Mesodermal cell (in vitro differentiated cells): ENCODE results near the gene RAB34.
"Not testable (repeated sequence)": the region's sequence is repeated elsewhere in the genome, so short reads cannot be mapped to it uniquely, and the experiment has no call there.

Source experiments
- H3K27ac ChIP-seq: 2 replicates; pipeline ENCODE4 v1.7.0; 2013; ENCODE audit warnings: mild to moderate bottlenecking, low read depth, low read length, moderate library complexity; ENCODE audit not compliant: severe bottlenecking
- H3K36me3 ChIP-seq: 2 replicates; pipeline ENCODE4 v1.7.1; 2013; ENCODE audit warnings: mild to moderate bottlenecking, low read length, moderate library complexity; ENCODE audit not compliant: control insufficient read depth, insufficient read depth
- H3K4me1 ChIP-seq: one replicate; pipeline ENCODE4 v1.7.1; 2013; ENCODE audit warnings: mild to moderate bottlenecking, low read length; ENCODE audit not compliant: insufficient read depth, control insufficient read depth, poor library complexity, severe bottlenecking
- H3K4me3 ChIP-seq: 2 replicates; pipeline ENCODE4 v1.7.0; 2013; ENCODE audit warnings: low read length, control low read depth, mild to moderate bottlenecking; ENCODE audit not compliant: insufficient read depth, poor library complexity, severe bottlenecking; ENCODE audit errors: extremely low read depth
- H3K9me3 ChIP-seq: 2 replicates; pipeline ENCODE4 v1.7.1; 2013; ENCODE audit warnings: mild to moderate bottlenecking, low read length, moderate library complexity; ENCODE audit not compliant: control insufficient read depth
- WGBS, 2 experiments: methylation state at CpG; one replicate each; pipeline ENCODE4 v1.1.5; 2013; ENCODE audit warnings: missing lambda C conversion rate in 2 of 2; ENCODE audit not compliant: insufficient coverage in 2 of 2; 5-methylcytosine and 5-hydroxymethylcytosine counted together

Gene RAB34

GRCh38 chr17:28725166-28725659, 7.5 kb upstream of the RAB34 start:
- 6 to 12% methylated on average over 3 to 15 of the region's 20 CpGs for WGBS, 2 experiments
- H3K36me3 ChIP-seq: peaks cover 45% of the 10 kb centered on the region
- peak overlapping the region; percentile 89 for H3K27ac ChIP-seq
- H3K9me3 ChIP-seq: no peaks in the 10 kb centered on the region
- peak overlapping the region; percentile 65 for H3K4me3 ChIP-seq
- H3K4me1 ChIP-seq: peaks cover 35% of the 10 kb centered on the region

GRCh38 chr17:28724500-28725165, 7.0 kb upstream of the RAB34 start:
- Histone ChIP-seq H3K4me1 (peaks cover 35% of the 10 kb centered on the region), H3K9me3 (no peaks in the 10 kb centered on the region), H3K27ac (peak overlapping the region; percentile 89), H3K4me3 (peak overlapping the region; percentile 65), H3K36me3 (peaks cover 45% of the 10 kb centered on the region)
- WGBS, 2 experiments: 82 to 86% methylated on average over 9 to 10 of the region's 10 CpGs

GRCh38 chr17:28723836-28724499, 6.3 kb upstream of the RAB34 start:
- peak overlapping the region; percentile 89 for H3K27ac ChIP-seq
- WGBS, 2 experiments: 84 to 100% methylated on average over 1 to 2 of the region's 4 CpGs
- peaks cover 35% of the 10 kb centered on the region for H3K4me1 ChIP-seq
- peaks cover 45% of the 10 kb centered on the region for H3K36me3 ChIP-seq
- H3K4me3 ChIP-seq, H3K9me3 ChIP-seq: not testable (repeated sequence)

- H3K36me3 ChIP-seq: peaks cover 45% of the 10 kb centered on the region
- peak overlapping the region; percentile 64 for H3K27ac ChIP-seq
- H3K9me3 ChIP-seq: no peaks in the 10 kb centered on the region
- WGBS, 2 experiments: 82 to 91% methylated on average over 5 to 6 of the region's 6 CpGs
- peak overlapping the region; percentile 14 for H3K4me3 ChIP-seq
- H3K4me1 ChIP-seq: peaks cover 35% of the 10 kb centered on the region
Observed at GRCh38 chr17:28723159-28723835, 5.6 kb upstream of the RAB34 start.

GRCh38 chr17:28722417-28723158, 4.9 kb upstream of the RAB34 start:
- H3K27ac ChIP-seq: peak overlapping the region; percentile 64
- H3K4me3 ChIP-seq: peak overlapping the region; percentile 93
- peaks cover 45% of the 10 kb centered on the region for H3K36me3 ChIP-seq
- H3K4me1 ChIP-seq: peaks cover 35% of the 10 kb centered on the region
- 87 to 88% methylated on average over 5 to 6 of the region's 7 CpGs for WGBS, 2 experiments
- H3K9me3 ChIP-seq: no peaks in the 10 kb centered on the region

- WGBS, 2 experiments: 13 to 23% methylated on average over 14 to 19 of the region's 19 CpGs
- H3K4me1 ChIP-seq: peaks cover 35% of the 10 kb centered on the region
- H3K9me3 ChIP-seq: not testable (repeated sequence)
Observed at GRCh38 chr17:28720997-28721329, 3.3 kb upstream of the RAB34 start.

GRCh38 chr17:28720247-28720996, 2.8 kb upstream of the RAB34 start:
- H3K27ac ChIP-seq: peak overlapping the region; percentile 97
- WGBS, 2 experiments: 0 to 1% methylated on average over 11 to 15 of the region's 30 CpGs
- H3K9me3 ChIP-seq: no peaks in the 10 kb centered on the region
- H3K36me3 ChIP-seq: peaks cover 53% of the 10 kb centered on the region
- peaks cover 37% of the 10 kb centered on the region for H3K4me1 ChIP-seq
- H3K4me3 ChIP-seq: peak overlapping the region; percentile 93

More at GRCh38 chr17:28720997-28721329, 3.3 kb upstream of the RAB34 start:
- H3K4me3 ChIP-seq: peak overlapping the region; percentile 93
- peak overlapping the region; percentile 41 for H3K27ac ChIP-seq
- peaks cover 48% of the 10 kb centered on the region for H3K36me3 ChIP-seq

- peaks cover 60% of the 10 kb centered on the region for H3K36me3 ChIP-seq
- H3K27ac ChIP-seq: peak overlapping the region; percentile 97
- 22 to 26% methylated on average over 14 to 16 of the region's 18 CpGs for WGBS, 2 experiments
- peak overlapping the region; percentile 93 for H3K4me3 ChIP-seq
- peaks cover 26% of the 10 kb centered on the region for H3K4me1 ChIP-seq
- no peaks in the 10 kb centered on the region for H3K9me3 ChIP-seq
Observed at GRCh38 chr17:28719021-28719433, 1.4 kb upstream of the RAB34 start.

- peaks cover 21% of the 10 kb centered on the region for H3K4me1 ChIP-seq
- peak overlapping the region; percentile 97 for H3K27ac ChIP-seq
- H3K9me3 ChIP-seq: no peaks in the 10 kb centered on the region
- H3K4me3 ChIP-seq: peak overlapping the region; percentile 93
- peaks cover 59% of the 10 kb centered on the region for H3K36me3 ChIP-seq
- WGBS, 2 experiments: 4 to 8% methylated on average over 14 to 15 of the region's 18 CpGs
Observed at GRCh38 chr17:28718333-28719020, 809 bp upstream of the RAB34 start.
